Mesenteric fat pad (tissue), 1 donor: Measurements from ENCODE around the gene TRANK1. TPM values are rescaled to one million over a fixed set of nuclear protein-coding genes. Genes with fewer than 3 reads are reported as not detected.
A peak's percentile ranks its signal among the peaks of the same experiment; 100 is the strongest.
"Not testable (repeated sequence)": the region's sequence is repeated elsewhere in the genome, so short reads cannot be mapped to it uniquely, and the experiment has no call there.

Experiments used
- DNase-seq: peaks from one replicate; pipeline ENCODE4 v3.0.0-alpha.2; 2020; ENCODE audit warnings: low spot score
- total RNA-seq: library from RNA; stranded (reverse); fragmentation: NEBNext Ultra II Directional; extraction: Animal tissue kit (Norgen Biotek cat#: 25700); gene quantifications from one replicate; pipeline ENCODE4 v1.2.1, GENCODE V29; 2021
- donor health status: DM: yes; HTN: yes; CAD: no.

The TRANK1 gene
- total RNA-seq, 1 donor from 2014 or later, result 14.7 TPM

- no peak for DNase-seq
Measured at GRCh38 chr3:36957862-36958686, 13.2 kb upstream of the TRANK1 start.

- DNase-seq, result no peak
Measured at GRCh38 chr3:36957063-36957462, 12.2 kb upstream of the TRANK1 start.

DNA sequence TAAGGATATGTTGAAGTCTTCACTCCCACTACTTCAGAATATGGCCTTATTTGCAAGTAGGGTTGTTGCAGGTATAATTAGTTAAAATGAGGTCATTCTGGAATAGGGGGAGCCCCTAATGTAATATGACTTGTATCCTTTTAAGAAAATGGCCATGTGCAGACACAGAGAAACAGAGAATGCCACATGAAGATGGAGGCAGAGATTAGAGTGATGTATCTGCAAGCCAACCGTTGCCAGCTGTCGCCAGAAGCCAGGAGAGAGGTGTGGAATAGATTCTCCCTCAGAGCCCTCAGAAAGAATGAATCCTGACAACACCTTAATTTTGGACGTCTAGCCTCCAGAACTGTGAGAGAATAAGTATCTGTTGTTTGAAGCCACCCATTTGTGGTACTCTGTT is 11.3 kb upstream of the TRANK1 start:
- no peak for DNase-seq

GRCh38 chr3:36954452-36955134 is 9.7 kb upstream of the TRANK1 start:
- no peak for DNase-seq

GRCh38 chr3:36947814-36948213 is 3.0 kb upstream of the TRANK1 start:
- DNase-seq, result not testable (repeated sequence)

DNA sequence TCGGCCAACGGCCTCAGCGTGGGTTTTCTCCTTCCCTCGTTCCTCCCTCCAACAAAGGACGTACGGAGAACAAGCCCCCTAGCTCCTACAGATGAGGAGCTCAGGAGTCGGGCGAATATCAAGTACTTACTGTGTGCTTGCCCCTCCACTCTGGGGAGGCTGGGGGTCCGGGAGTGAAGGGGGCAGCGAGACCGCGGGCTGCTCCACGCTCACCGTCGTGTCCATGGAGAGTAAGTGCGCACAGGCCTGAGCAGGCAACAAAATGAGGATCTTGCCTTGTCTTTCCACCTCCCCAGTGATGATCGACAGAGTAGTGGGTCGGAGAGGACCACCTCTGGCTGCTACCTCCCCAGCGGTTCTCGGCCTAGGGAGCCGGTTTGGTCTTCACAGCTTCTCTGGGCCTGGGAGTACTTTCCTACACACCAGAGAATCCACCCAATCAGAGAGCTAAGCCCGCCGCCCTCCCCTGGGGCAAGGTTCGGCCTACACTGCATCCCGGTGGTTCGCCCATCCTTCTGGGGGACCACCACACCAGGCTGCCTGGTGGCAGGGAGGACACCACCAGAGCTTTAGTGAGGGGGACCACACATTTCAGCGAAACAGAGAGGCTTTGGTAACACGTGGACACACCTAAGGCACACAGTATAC is 603 bp upstream of the TRANK1 start:
- no peak for DNase-seq

DNA sequence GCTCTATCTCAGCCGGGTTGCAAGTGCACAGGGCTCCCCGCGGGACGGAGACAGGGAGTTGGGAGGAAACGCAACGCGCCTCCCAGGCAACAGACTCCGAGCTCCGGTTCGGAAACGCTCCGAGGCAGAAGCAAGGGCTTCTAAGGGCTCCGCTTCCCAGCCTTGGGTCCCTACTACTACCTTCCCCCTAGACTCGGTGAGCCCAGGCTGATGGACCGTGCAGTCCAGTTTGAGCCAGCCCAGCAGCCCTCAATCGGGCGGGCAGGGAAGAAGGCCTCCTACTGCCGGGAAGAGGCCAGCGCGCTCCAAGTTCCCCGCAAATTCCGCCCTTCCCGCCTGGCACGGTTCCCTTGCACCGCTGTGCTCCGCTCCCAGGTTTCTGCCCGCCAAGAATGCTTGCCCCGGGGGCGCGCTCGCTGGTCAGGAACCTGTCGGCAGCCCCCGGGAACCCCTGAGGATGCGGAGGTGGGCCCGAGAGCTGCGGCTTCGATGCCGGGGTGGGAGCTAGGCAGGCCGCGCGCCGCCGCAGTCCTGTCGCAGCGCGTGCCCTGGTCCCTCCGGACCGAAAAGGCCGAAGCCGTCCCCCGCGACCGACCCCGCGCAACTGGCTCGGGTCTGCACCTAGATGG is 728 bp downstream of the TRANK1 start:
- DNase-seq, result peak; percentile 91

DNA sequence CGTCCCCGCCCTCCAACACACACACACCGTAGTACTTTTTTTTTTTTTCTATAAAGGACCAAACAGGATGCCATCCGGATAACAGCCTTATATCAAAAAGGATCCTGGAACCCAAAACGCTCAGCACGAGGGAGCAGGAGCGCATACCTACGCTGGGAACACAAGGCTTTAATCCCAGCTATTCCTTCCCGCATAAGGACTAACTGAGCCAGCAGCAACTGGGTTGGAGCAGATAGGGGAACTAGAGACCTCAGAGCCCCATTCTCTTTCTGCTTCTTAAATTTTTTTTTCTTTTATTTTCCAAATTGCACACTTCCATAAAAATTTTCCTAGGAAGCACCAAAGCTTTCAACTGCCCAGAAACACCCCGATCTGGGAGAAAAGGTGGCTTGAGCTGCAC is 1.3 kb downstream of the TRANK1 start:
- no peak for DNase-seq

- DNase-seq, result no peak
Measured at GRCh38 chr3:36942638-36943248, 2.1 kb downstream of the TRANK1 start.

DNA sequence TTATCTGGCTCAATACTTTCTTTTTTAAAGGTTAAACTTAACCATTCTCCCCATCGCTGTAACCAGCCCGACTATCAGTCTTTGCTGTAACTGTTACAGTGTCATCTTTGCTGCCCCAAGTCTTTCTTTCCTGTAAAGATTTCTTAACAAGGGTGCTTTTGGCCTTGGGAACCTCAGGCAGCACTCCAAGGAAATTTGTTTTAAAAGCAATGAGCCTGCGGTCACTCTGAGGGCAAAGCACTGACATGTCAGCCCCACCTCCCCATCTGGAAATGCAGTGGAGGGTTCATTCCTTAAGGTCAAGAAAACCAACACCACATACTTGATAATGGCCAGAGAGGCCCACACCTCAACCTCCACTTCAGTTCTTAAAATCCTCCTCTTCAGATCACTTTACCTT is 3.2 kb downstream of the TRANK1 start:
- DNase-seq, result no peak

GRCh38 chr3:36941162-36941561 is 3.7 kb downstream of the TRANK1 start:
- DNase-seq, result no peak

DNA sequence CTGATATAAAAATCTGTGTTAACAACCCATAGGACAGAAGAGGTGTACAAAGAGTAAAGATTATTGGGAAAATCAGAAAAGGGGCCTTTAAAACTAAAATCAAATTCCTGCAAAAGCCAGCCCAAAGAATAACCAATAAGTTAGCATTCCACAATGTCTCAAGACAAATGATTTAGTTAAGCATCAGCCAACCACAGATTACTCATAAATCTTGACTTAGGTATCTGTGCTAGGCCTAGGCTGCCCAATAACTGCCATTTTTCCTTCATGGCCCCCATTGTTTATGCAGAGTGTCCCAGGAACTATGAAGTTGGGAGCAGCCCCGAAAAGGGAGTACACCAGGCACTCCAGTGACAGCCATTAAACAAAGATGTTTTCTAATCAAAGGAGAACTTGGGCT is 7.4 kb downstream of the TRANK1 start:
- DNase-seq, result no peak

- DNase-seq, result no peak
Measured at GRCh38 chr3:36933540-36934296, 11.1 kb downstream of the TRANK1 start.

GRCh38 chr3:36931424-36931823 is 13.4 kb downstream of the TRANK1 start:
- not testable (repeated sequence) for DNase-seq

DNA sequence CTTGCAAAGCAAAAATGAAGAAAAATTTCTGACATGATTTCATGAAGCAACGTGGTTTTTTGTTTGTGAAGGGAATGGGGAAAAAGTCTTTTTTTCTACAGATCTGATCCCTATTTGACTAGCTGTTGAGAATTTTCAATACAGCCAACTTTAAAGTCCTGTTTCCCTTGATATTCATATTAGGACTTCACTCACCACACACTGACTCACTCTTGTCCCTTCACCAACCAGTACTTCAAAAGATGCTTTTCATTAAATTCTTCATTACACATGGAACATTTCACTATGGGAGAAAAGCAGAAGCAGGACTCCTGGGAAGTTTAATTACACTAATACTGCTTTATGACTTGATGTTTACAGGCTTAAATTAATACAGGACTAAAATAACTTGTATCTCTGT is 16.6 kb downstream of the TRANK1 start:
- no peak for DNase-seq

DNA sequence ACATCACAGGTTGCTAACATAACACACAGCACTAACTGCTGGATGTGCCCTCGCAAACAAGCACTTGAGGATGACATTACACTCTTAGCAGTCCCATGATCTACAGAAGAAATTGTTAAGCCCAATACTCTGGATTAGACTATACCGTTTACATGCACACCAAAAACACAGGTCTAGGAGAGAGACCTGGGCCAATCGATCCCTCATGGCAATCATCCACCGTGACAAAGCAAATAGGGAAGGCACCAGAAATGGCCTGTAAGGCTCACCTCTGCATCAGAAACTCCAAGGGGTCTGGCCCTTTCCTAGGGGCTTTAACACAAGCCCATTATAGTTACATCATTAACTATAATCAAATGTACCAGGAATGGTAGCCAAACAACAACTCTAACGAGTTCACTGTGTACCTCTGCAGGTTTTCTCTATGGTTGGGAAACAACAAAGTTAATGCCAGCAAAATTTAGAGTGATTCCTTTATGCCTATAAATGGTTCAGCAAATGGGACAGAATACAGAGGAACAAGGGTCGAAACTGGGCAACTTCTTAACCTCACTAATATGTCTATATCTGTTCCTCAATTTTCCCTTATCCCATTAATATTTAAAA is 18.5 kb downstream of the TRANK1 start:
- no peak for DNase-seq

- DNase-seq, result no peak
Measured at GRCh38 chr3:36924744-36925521, 19.9 kb downstream of the TRANK1 start.

DNA sequence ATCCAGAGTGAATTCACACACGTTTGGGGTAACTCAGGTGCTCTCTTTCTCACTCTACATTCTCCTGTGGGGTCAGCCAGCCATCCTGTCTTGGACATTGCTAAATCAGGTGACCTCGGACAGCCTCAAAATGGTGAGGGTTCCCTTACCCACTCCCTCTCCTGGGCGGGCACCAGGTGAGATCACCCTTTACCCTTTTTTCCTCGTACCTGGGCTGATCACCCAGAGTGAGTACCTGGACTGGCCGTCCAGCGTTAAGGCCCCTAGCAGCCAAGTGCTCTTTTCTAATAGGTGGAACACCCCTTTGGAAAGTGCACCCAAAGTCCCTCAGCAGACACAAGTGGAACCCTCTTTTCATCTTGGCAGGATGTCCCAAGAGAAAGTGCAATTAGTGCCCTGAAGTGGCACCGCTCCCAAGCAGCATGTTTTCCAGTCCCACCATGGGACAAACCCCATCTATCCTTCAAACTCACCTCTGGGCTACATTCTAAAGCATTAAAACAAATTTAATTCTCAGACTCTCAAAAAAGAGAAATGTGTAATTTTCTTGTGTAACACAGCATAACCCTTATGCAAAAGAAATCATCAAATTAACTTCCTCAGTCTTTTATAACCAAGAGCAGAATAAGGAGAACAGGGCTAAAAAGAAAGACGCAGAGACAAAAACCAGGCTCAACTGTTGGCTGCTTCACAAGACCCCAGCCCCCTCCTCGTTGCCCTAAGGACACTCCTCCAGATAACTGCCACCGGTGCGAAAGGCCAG is 20.7 kb downstream of the TRANK1 start:
- no peak for DNase-seq

DNA sequence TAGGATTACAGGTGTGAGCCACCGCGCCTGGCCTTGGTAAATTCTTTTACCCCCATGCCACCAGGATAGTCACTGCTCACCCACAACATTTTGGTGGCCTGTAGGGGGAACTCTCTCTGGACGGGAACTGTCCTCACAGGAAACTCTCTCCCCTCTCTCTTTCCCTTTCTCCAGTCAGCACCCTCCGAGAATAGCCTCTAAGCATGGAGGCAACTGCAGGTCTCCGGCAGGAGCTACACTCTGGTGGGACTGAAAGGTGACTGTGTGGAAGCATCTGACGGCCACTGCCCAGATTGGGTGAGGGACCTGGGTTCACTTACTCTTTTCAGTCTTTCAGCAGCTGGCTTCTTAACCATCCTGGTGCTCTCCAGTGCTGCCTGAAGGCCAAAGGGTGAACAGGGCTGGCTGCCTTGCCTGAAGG is 21.3 kb downstream of the TRANK1 start:
- DNase-seq, result no peak
